ENCODE results near the gene PRND.
"Not testable (repeated sequence)": the region's sequence is repeated elsewhere in the genome, so short reads cannot be mapped to it uniquely, and the experiment has no call there.

The PRND gene

DNA sequence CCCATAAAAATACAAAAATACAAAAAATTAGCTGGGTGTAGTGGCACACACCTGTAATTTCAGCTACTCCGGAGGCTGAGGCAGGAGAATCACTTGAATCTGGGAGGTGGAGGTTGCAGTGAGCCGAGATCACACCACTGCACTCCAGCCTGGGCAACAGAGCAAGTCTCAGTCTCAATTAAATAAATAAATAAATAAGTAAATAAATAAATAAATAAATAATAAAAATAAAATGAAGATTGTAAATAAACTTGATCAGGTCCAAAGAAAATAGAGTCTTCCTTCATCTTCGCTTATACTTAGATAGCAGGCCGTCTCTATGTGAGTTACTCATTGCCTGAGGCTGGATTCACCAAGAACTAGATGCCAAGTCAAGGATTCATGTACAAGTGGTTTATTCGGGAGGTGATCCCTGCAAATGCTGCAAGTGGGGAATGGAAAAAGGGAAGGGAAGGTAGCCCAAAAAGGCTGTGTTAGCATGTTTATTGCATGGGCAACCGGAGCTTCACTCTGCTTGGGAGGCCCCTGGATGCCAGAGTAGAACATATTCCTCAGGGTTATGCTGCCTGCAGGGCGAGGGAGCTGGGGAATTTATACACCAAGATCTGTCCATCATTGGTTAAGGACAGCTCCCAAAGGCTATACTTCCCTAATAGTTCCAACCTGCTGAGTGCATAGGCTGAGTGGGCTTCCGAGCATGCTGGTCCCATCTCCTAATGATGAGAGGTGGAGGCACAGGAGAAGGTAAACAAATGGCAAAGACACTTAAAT, 16.3 kb downstream of the PRND start:
- DNase-seq (ENCODE audit: low read depth in 2 of 2): no peak

DNA sequence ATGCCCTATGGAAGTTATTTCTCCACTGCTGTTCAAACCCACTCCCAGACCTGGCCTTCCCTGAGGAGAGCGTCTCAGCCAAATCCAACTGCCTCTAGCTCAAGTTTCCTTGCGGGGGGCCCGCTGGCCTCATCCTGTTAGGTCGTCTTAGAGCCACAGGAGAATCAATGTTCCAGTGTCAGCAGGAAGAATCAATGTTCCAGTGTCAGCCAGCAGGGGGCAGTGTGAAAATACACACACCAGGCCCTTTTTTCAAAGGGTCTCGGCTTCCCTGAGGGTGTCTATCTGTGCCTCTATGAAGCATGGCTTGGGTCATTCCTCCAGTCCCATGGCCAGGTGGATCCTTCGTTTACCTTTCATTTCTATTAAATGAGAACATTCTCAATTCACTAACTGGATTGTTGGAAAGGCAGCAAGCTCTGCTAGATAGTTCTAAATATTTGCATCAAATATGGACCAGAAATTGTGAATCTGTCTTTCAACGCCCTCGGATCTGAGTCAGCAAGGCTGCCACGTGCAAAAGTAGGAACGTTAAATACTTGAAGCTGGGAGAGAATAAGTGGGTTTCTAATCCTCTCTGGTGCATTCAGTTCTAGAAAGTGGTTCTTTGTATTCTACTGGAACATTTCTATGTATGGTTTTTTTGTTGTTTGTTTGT, 19.2 kb downstream of the PRND start:
- DNase-seq (ENCODE audit: low read depth in 2 of 2): peak in 1 of 2 donors; percentile 25

GRCh38 chr20:4748847-4749246, 27.1 kb downstream of the PRND start:
- no peak for DNase-seq (ENCODE audit: low read depth in 2 of 2)

- no peak for DNase-seq (ENCODE audit: low read depth in 2 of 2)
Observed at GRCh38 chr20:4749326-4749725, 27.6 kb downstream of the PRND start.

GRCh38 chr20:4750381-4750780, 28.7 kb downstream of the PRND start:
- DNase-seq (ENCODE audit: low read depth in 2 of 2): no peak

DNA sequence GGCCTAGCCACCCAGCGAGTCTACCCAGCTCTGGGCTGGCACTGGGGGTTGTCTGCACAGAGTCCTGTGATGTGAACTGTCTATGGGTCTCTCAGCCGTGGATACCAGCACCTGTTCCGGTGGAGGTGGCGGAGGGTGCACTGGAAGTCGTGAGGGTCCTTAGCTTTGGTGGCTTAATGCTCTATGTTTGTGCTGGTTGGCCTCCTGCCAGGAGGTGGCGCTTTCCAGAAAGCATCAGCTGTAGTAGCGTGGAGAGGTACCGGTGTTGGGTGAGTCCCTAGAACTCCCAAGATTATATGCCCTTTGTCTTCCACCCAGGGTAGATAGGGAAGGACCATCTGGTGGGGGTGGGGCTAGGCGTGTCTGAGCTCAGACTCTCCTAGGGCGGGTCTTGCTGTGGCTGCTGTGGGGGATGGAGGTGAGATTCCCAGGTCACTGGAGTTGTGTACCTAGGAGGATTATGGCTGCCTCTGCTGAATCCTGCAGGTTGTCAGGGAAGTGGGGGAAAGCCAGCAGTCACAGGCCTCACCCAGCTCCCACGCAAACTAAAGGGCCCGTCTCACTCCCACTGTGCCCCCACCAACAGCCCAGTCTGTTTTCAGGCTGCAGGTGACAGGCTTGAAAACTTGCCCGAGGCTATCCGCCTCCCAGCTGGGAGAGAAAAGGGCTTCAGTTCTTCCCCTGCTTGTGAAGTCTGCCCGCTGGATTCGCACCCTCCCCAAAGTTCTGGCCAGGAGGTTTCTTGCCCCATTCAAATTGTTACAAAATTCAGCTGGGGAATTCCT, 37.6 kb downstream of the PRND start:
- DNase-seq (ENCODE audit: low read depth in 2 of 2): peak in 1 of 2 donors; percentile 19

DNA sequence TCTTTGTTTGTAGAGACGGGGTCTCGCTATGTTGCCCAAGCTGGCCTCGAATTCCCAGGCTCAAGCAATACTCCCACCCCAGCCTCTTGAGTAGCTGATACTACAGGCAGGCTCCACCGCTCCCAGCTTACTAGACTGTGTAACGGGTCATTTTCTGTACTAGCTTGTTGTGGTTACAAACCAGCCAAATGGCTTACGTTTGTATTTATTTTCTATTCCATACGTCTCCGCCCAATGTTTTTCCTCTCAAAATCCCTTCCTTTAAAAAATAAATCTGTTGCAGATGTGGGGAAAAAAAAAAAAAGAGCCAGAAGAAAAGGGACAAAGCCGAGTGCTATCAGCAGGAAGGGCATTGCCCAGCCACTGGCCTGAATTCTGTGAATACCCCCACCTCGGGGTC, 41.6 kb downstream of the PRND start:
- DNase-seq (ENCODE audit: low read depth in 2 of 2): no peak

DNA sequence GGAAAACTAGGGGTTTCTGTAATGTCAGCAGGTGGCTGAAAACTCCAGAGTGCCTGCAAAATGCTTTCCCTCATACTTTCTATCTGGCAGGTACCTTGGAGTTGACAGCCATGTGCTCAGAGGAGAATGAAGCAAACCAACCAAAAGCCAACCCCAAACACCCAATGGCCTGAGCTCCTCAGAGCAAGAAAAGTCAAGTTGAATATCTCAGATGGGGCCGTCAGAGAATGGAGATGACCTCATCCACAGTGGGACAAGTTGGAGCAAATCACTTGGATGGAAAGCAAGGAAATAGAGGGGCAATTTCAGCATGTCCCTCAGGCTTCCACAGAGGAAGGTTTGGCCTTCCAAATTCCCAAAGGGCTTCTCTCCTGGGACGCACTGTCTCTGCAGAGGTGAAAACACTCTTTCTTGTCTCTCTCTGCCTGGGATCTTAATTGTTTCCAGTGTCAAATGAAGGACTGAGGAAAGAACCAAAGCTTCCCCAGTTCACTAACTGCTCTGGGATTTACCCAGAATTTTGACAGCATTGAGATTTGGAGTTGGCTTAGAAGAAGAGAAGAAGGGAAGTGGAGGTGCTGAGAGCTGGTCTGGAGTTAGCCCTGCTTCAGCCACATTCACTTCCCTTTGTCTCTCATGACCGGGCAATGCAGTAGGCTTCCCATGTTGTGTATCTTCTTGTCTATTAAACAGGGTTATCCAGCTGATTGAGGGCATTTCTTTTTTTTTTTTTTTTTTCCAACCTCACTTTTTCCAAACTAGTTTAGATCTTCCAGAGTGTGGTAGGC, 42.2 kb downstream of the PRND start:
- no peak for DNase-seq (ENCODE audit: low read depth in 2 of 2)

- DNase-seq (ENCODE audit: low read depth in 2 of 2): no peak
Observed at GRCh38 chr20:4764805-4765204, 43.1 kb downstream of the PRND start.

GRCh38 chr20:4765681-4766080, 44.0 kb downstream of the PRND start:
- DNase-seq (ENCODE audit: low read depth in 2 of 2): no peak

GRCh38 chr20:4766631-4767030, 44.9 kb downstream of the PRND start:
- DNase-seq (ENCODE audit: low read depth in 2 of 2): no peak

GRCh38 chr20:4767084-4767483, 45.4 kb downstream of the PRND start:
- DNase-seq (ENCODE audit: low read depth in 2 of 2): no peak

- DNase-seq (ENCODE audit: low read depth in 2 of 2): no peak
Observed at GRCh38 chr20:4769328-4769727, 47.6 kb downstream of the PRND start.

GRCh38 chr20:4770026-4770425, 48.3 kb downstream of the PRND start:
- no peak for DNase-seq (ENCODE audit: low read depth in 2 of 2)

GRCh38 chr20:4771004-4771403, 49.3 kb downstream of the PRND start:
- no peak for DNase-seq (ENCODE audit: low read depth in 2 of 2)

DNA sequence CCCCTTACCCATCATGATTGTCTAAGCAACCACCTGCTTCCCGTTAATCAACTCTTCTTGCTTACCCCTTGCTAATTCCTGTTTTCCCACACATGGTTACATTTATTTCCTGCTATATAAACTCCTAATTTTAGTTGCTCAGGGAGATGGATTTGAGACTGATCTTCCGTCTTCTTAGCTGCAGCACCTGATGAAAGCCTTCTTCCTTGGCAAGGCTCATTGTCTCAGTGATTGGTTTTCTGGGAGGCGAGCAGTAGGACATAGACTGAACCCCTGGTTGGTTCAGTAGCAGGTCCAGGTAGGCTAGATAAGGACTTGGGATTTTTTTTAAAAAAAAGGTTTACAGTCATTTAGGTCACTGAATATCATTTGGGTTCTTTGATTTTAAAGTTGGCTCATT, 50.4 kb downstream of the PRND start:
- DNase-seq (ENCODE audit: low read depth in 2 of 2): no peak

- DNase-seq (ENCODE audit: low read depth in 2 of 2): not testable (repeated sequence)
Observed at GRCh38 chr20:4773014-4773413, 51.3 kb downstream of the PRND start.

DNA sequence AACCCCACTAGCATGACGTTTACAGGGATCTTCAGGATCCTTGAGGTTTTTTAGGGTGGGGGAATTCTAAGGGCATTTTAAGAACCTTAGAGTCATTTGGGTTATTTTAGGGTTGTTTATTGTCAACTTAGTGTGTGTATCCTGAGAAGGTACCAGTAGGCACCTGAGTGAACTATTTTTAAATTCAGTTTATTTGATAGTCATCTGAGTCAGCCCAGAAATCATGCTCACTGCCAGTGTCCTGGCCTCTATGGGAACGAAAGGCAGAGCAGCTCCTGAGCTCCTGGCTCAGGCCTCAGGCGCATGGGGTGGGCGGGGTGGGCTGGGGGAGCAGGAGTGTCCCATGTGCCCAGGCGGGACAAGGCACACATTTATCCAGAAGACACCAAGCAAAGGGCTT, 52.0 kb downstream of the PRND start:
- DNase-seq (ENCODE audit: low read depth in 2 of 2): no peak

DNA sequence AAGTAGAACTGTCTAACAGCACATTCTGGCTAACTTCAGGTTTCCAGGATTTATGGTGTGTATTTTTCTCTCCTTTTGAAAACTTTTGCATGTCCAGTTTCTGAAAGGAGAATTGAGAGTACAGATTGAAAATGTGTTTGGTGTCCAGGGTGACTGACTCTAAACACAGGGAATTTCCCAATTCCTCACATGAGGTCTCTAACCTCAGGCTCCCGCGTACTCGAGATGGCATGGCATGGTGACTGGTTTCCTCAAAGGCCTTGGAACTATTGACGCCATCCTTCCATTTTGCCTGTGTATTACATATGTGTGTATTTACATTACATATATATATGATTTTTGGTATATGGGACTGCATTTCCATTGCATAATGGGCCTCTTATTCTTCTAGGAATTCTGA, 52.5 kb downstream of the PRND start:
- no peak for DNase-seq (ENCODE audit: low read depth in 2 of 2)

DNA sequence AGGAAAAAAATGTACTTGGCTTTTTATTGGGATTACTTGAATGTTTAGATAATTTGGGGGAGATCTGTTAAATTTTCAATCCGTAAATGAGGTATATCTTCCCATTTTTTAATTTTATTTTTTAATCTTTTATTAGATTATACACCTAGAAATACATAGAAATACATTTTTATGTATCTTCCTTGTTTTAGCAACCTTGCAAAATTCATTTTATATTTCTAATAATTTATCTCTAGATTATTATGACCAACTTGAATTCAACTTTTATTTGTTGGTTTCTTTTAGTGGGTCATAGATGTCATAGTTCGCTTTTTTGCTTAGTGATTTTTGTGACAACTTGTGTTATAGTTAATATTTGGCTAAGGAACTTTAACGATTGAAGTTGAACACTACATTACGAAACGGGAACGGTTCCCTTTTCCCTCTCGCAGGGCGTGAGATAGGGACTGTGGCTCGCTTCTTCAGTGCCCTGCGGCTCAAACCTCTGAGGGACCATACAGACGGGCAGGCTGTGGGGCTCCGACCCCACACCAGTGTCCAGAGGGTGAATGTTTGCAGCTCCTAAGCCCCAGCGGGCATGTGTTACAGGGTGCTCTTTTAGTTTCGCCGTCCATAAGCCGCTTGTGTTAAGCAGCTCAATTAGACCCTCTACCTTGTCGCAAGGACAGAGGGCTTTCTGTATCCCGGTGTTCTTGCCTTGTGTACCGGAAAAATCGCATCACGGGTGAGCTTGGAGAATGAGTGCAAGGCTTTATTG, 53.8 kb downstream of the PRND start:
- no peak for DNase-seq (ENCODE audit: low read depth in 2 of 2)

- no peak for DNase-seq (ENCODE audit: low read depth in 2 of 2)
Observed at GRCh38 chr20:4776079-4776630, 54.4 kb downstream of the PRND start.

All from stimulated activated CD8-positive, alpha-beta memory T cell treated with anti-CD3 and anti-CD28 coated beads, Interleukin-15, amount 100 ng/mL, for 4 hours (primary cell).